Liver (tissue), 3 donors: ENCODE data around the gene CCDC154.

Source experiments
- ATF3 ChIP-seq: IDR thresholded peaks from 2 replicates; pipeline ENCODE4 v1.6.1; 2016; ENCODE audit warnings: antibody characterized with exemption
- CTCF ChIP-seq: fragments of 150-350 bp; IDR thresholded peaks from 2 replicates; pipeline ENCODE4 v1.5.1; 2017; ENCODE audit warnings: improper control_type of control experiment, low read depth, low read length; ENCODE audit not compliant: missing input control
- EGR1 ChIP-seq, 2 donors: IDR thresholded peaks; 2 replicates each; pipeline ENCODE4 v1.6.1; 2016 to 2018; ENCODE audit warnings: antibody characterized with exemption in 2 of 2, low read depth in 2 of 2
- FOXA2 ChIP-seq: IDR thresholded peaks from 2 replicates; pipeline ENCODE4 v1.6.1; 2016; ENCODE audit warnings: antibody characterized with exemption
- JUND ChIP-seq, 2 donors: IDR thresholded peaks; 2 replicates each; pipeline ENCODE4 v1.6.1; 2016; ENCODE audit warnings: antibody characterized with exemption in 2 of 2
- MAX ChIP-seq: IDR thresholded peaks from 2 replicates; pipeline ENCODE4 v1.6.1; 2016; ENCODE audit warnings: antibody characterized with exemption
- REST ChIP-seq: IDR thresholded peaks from 2 replicates; pipeline ENCODE4 v1.6.1; 2016; ENCODE audit warnings: antibody characterized with exemption, mild to moderate bottlenecking
- RXRA ChIP-seq, 2 donors: IDR thresholded peaks; 2 replicates each; pipeline ENCODE4 v1.6.1; 2017 to 2018; ENCODE audit warnings: antibody characterized with exemption in 2 of 2, mild to moderate bottlenecking in 1 of 2
- SP1 ChIP-seq: IDR thresholded peaks from 2 replicates; pipeline ENCODE4 v1.6.1; 2018; ENCODE audit warnings: antibody characterized with exemption, mild to moderate bottlenecking
- TAF1 ChIP-seq: conservative IDR thresholded peaks from 2 replicates; pipeline ENCODE4 v1.6.1; 2016; ENCODE audit warnings: antibody characterized with exemption, mild to moderate bottlenecking
- ZBTB33 ChIP-seq: IDR thresholded peaks from 2 replicates; pipeline ENCODE4 v1.6.1; 2016; ENCODE audit warnings: antibody characterized with exemption
- donor health status: healthy.
- donor health status: healthy.

GRCh38 chr16:1466054-1466453 is 21.7 kb upstream of the CCDC154 start:
- TF ChIP-seq TAF1 (no peak), CTCF (no peak), MAX (no peak), SP1 (no peak), JUND (IDR thresholded peaks at IDR 0.05) (no peak), EGR1 (IDR thresholded peaks at IDR 0.05; ENCODE audit: low read depth in 2 of 2) (no peak), ZBTB33 (no peak), FOXA2 (no peak), REST (no peak), RXRA (IDR thresholded peaks at IDR 0.05) (no peak), ATF3 (no peak)
